Measurements from ENCODE around the gene ARPC2.
A peak's percentile ranks its signal among the peaks of the same experiment; 100 is the strongest.
"Not testable (repeated sequence)": the region's sequence is repeated elsewhere in the genome, so short reads cannot be mapped to it uniquely, and the experiment has no call there.

The ARPC2 gene

GRCh38 chr2:218272531-218273212 is 55.7 kb downstream of the ARPC2 start:
- DNase-seq (ENCODE audit: insufficient read length) (peak; percentile 72), FAIRE-seq (peak; percentile 87)
- no peak for TF ChIP-seq POLR2A (IDR thresholded peaks at IDR 0.05; ENCODE audit: low read depth, low read length)
- no peak for TF ChIP-seq POLR2AphosphoS5 (IDR thresholded peaks at IDR 0.05; ENCODE audit: low read depth, low read length)
- no peak for TF ChIP-seq TAF1 (IDR thresholded peaks at IDR 0.05; ENCODE audit: borderline replicate concordance, low read depth, low read length)

GRCh38 chr2:218273214-218273907 is 56.4 kb downstream of the ARPC2 start:
- not testable (repeated sequence) for DNase-seq (ENCODE audit: insufficient read length); FAIRE-seq

GRCh38 chr2:218273908-218274249 is 56.9 kb downstream of the ARPC2 start:
- no peak for DNase-seq (ENCODE audit: insufficient read length)
- no peak for TF ChIP-seq POLR2AphosphoS5 (IDR thresholded peaks at IDR 0.05; ENCODE audit: low read depth, low read length)
- TF ChIP-seq TAF1 (IDR thresholded peaks at IDR 0.05; ENCODE audit: borderline replicate concordance, low read depth, low read length), result no peak
- TF ChIP-seq POLR2A (IDR thresholded peaks at IDR 0.05; ENCODE audit: low read depth, low read length), result no peak
- no peak for FAIRE-seq

- DNase-seq (ENCODE audit: insufficient read length) (no peak), FAIRE-seq (no peak)
- no peak for TF ChIP-seq POLR2A (IDR thresholded peaks at IDR 0.05; ENCODE audit: low read depth, low read length)
- no peak for TF ChIP-seq POLR2AphosphoS5 (IDR thresholded peaks at IDR 0.05; ENCODE audit: low read depth, low read length)
Measured at GRCh38 chr2:218274586-218274985, 57.6 kb downstream of the ARPC2 start.

GRCh38 chr2:218275371-218276072 is 58.5 kb downstream of the ARPC2 start:
- DNase-seq (ENCODE audit: insufficient read length), result no peak
- TF ChIP-seq POLR2A (IDR thresholded peaks at IDR 0.05; ENCODE audit: low read depth, low read length), result no peak
- no peak for TF ChIP-seq POLR2AphosphoS5 (IDR thresholded peaks at IDR 0.05; ENCODE audit: low read depth, low read length)
- no peak for TF ChIP-seq TAF1 (IDR thresholded peaks at IDR 0.05; ENCODE audit: borderline replicate concordance, low read depth, low read length)
- no peak for FAIRE-seq

GRCh38 chr2:218276986-218277755 is 60.2 kb downstream of the ARPC2 start:
- FAIRE-seq (no peak), DNase-seq (ENCODE audit: insufficient read length) (no peak)
- no peak for TF ChIP-seq POLR2A (IDR thresholded peaks at IDR 0.05; ENCODE audit: low read depth, low read length)
- TF ChIP-seq POLR2AphosphoS5 (IDR thresholded peaks at IDR 0.05; ENCODE audit: low read depth, low read length), result no peak
- no peak for TF ChIP-seq TAF1 (IDR thresholded peaks at IDR 0.05; ENCODE audit: borderline replicate concordance, low read depth, low read length)

- DNase-seq (ENCODE audit: insufficient read length) (no peak), FAIRE-seq (no peak)
- TF ChIP-seq TAF1 (IDR thresholded peaks at IDR 0.05; ENCODE audit: borderline replicate concordance, low read depth, low read length) (no peak), POLR2A (IDR thresholded peaks at IDR 0.05; ENCODE audit: low read depth, low read length) (no peak), POLR2AphosphoS5 (IDR thresholded peaks at IDR 0.05; ENCODE audit: low read depth, low read length) (no peak)
Measured at GRCh38 chr2:218277921-218278320, 60.9 kb downstream of the ARPC2 start.

GRCh38 chr2:218278531-218279360 is 61.8 kb downstream of the ARPC2 start:
- TF ChIP-seq POLR2AphosphoS5 (IDR thresholded peaks at IDR 0.05; ENCODE audit: low read depth, low read length), result no peak
- no peak for TF ChIP-seq TAF1 (IDR thresholded peaks at IDR 0.05; ENCODE audit: borderline replicate concordance, low read depth, low read length)
- TF ChIP-seq POLR2A (IDR thresholded peaks at IDR 0.05; ENCODE audit: low read depth, low read length), result no peak
- FAIRE-seq (no peak), DNase-seq (ENCODE audit: insufficient read length) (no peak)

GRCh38 chr2:218280260-218280870 is 63.4 kb downstream of the ARPC2 start:
- FAIRE-seq, result no peak
- no peak for TF ChIP-seq POLR2A (IDR thresholded peaks at IDR 0.05; ENCODE audit: low read depth, low read length)
- no peak for DNase-seq (ENCODE audit: insufficient read length)

- FAIRE-seq (no peak), DNase-seq (ENCODE audit: insufficient read length) (no peak)
- no peak for TF ChIP-seq POLR2AphosphoS5 (IDR thresholded peaks at IDR 0.05; ENCODE audit: low read depth, low read length)
- TF ChIP-seq TAF1 (IDR thresholded peaks at IDR 0.05; ENCODE audit: borderline replicate concordance, low read depth, low read length), result no peak
- TF ChIP-seq POLR2A (IDR thresholded peaks at IDR 0.05; ENCODE audit: low read depth, low read length), result no peak
Measured at GRCh38 chr2:218281449-218281848, 64.5 kb downstream of the ARPC2 start.
